ENCODE results near the gene CNNM2. TPM values are rescaled to one million over a fixed set of nuclear protein-coding genes. Genes with fewer than 3 reads are reported as not detected.

The CNNM2 gene
- total RNA-seq (2014; rRNA removed; shearing (Covaris generic)): 4.5 and 8.4 TPM in 2 replicates

DNA sequence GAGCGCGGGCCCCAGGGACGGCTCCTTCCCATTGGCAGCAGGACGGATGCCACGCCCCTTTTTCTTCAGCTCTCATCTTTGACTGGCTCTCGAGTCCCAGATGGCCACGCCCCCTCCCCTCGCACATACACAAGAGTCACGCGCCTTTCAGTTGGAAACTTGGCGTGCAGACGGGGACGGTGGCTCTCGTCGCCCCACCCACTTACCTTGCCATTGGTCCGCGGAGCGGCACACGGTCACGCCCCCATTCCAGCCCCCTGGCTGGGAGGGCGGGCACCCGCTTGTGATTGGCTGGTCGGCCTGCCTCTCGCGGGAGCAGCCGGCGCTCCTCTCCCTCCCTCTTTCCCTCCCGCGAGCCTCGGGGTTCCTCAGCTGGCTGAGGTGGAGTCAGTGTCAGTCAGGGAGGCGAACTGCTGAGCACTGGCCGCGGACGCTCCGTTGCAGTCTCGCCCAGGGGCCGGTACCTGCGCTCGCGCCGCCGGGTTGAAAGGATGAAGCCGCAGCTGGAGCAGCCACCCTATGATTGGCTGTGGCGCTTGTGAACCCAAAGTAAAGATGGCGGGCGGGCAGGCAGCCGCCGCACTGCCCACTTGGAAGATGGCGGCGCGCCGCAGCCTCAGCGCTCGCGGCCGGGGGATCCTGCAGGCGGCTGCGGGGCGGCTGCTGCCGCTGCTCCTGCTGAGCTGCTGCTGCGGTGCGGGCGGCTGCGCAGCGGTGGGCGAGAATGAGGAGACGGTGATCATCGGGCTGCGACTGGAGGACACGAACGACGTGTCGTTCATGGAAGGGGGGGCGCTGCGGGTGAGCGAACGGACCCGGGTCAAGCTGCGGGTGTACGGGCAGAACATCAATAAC is at the start of gene CNNM2:
TSS of gene CNNM2 (plus strand) at position 333 of the 855 bp plus-strand sequence. CDS start at position 520, 187 bp downstream.
- H3K36me3 ChIP-seq (replicated peaks; ENCODE audit: control insufficient read depth, insufficient read depth, low read length): no peaks in the 10 kb centered on the region
- peak; percentile 97 for DNase-seq
- peak within 1 kb of the TSS; percentile 86 for H3K4me3 ChIP-seq (ENCODE audit: insufficient read depth, low read depth, low read length)
- H3K27me3 ChIP-seq (ENCODE audit: control insufficient read depth, insufficient read depth, low read length): peaks cover 20% of the 10 kb centered on the region

DNA sequence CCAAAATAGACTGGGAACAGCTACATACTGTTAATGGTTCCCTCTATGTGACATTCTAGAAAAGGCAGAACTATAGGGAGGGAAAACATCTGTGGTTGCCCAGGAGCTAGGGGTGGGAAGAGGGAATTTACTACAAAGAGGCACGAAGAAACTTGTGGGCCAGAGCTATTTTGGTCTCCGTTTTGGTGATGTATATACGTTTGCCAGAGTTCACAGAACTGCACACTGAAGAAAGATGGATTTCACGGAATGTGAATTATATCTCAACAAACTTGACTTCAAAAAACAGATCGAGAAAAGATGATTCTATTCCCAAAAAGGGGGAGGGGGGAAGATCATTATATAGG is 49.2 kb upstream of the CNNM2 start:
- peak overlapping the region; percentile 61 for H3K4me3 ChIP-seq (ENCODE audit: insufficient read depth, low read depth, low read length)
- peak; percentile 50 for DNase-seq
- H3K27me3 ChIP-seq (ENCODE audit: control insufficient read depth, insufficient read depth, low read length): peaks cover 5% of the 10 kb centered on the region; the same call in 1 of the 2 replicates
- H3K36me3 ChIP-seq (replicated peaks; ENCODE audit: control insufficient read depth, insufficient read depth, low read length): no peaks in the 10 kb centered on the region

DNA sequence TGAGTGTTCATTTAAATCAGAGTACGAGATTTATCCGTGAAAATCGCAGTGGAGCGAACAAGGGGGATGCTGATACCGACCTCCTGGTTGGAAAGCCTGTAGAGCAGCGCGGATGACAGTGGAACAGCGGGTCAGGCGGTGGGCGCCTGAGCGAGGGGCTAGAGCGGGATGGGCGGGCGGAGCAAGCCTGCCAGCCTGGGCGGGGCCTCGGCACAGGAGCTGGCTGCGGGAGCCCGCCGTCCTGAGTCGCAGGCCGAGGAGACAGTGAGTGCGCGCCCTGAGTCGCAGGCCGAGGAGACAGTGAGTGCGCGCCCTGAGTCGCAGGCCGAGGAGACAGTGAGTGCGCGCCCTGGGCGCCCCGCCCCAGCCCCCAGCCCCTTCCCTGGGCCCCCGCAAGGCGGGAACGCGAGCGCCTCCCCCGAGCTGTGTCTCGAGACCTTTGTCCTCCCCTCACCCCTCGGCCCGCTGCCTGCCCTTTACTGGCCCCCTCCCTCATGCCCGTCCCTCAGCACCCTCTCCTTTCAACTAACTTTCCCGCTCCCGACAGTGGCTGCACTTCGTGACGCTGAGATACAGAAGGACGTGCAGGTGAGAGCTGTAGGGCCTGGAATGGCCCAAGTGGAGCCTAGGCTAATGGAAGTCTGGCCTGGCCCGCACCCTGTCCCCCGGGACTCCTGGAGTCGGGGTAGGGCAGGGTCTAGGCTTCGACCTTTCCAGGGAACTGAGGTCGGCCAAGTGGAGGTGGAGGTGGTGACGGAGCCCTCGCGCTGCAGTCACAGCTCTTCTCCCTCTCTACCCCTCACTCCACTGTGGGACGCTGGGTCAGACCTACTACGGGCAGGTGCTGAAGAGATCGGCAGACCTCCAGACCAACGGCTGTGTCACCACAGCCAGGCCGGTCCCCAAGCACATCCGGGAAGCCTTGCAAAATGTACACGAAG is 48.6 kb upstream of the CNNM2 start, which contains the start of gene AS3MT:
TSS of gene AS3MT (plus strand) at position 213 of the 941 bp plus-strand sequence. CDS start at position 336, 123 bp downstream.
- H3K36me3 ChIP-seq (replicated peaks; ENCODE audit: control insufficient read depth, insufficient read depth, low read length): no peaks in the 10 kb centered on the region
- peaks cover 5% of the 10 kb centered on the region; the same call in 1 of the 2 replicates for H3K27me3 ChIP-seq (ENCODE audit: control insufficient read depth, insufficient read depth, low read length)
- peak; percentile 94 for DNase-seq
- H3K4me3 ChIP-seq (ENCODE audit: insufficient read depth, low read depth, low read length): peak within 1 kb of the TSS; percentile 61

DNA sequence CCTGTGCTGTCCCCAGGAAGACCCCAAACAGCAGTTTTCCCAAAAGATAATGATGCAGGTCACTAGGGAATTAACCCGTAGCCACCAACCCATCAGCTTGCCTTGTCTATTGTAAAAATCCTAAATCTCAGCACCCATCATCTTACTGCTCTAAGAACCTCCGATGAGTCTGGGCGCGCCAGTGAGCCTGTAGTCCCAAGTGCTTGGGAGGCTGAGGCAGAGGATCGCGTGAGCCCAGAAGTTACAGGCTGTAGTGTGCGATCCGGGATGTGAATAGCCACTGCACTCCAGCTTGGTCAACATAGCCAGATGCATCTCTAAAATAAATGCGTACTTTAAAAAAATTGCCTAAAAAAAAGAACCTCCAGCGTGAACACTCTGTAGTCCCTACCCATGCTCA is 47.9 kb upstream of the CNNM2 start:
- H3K4me3 ChIP-seq (ENCODE audit: insufficient read depth, low read depth, low read length): peak overlapping the region; percentile 61
- no peaks in the 10 kb centered on the region for H3K36me3 ChIP-seq (replicated peaks; ENCODE audit: control insufficient read depth, insufficient read depth, low read length)
- peaks cover 5% of the 10 kb centered on the region; the same call in 1 of the 2 replicates for H3K27me3 ChIP-seq (ENCODE audit: control insufficient read depth, insufficient read depth, low read length)
- no peak for DNase-seq

DNA sequence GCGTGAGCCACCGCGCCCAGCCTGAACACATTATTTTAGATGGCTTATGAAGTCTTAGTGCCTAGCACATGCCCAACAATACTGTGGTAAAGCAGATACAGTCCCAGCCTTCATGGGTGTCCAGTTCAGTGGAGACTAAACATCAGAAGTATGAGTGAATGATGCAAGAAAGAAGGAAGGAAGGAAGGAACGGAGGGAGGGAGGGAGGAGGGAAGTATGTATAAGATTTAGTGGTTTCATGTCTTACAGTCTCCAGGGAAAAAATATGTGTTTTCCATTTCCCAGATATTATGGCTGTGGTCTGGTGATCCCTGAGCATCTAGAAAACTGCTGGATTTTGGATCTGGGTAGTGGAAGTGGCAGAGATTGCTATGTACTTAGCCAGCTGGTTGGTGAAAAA is 45.9 kb upstream of the CNNM2 start:
- no peak for DNase-seq
- H3K4me3 ChIP-seq (ENCODE audit: insufficient read depth, low read depth, low read length): no peak overlapping the region

DNA sequence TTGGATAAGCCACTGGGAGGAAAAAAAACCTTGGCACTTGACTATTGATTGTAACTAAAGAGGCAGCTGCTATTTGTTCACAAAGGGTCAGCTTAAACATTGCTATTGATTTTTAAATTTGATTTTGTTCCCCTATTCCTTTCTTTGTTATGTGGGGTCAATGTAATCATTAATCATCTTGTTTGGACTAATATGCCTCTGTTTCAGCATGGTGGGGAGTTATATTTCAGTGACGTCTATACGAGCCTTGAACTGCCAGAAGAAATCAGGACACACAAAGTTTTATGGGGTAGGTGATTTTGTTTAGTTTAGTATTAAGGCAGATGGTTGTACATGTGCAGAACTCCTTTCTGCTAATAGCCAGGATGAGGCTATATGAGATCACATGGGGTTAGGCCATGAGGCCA is 41.3 kb upstream of the CNNM2 start:
- no peak overlapping the region for H3K4me3 ChIP-seq (ENCODE audit: insufficient read depth, low read depth, low read length)
- H3K36me3 ChIP-seq (replicated peaks; ENCODE audit: control insufficient read depth, insufficient read depth, low read length): no peaks in the 10 kb centered on the region; the same call in 1 of the 2 replicates
- no peak for DNase-seq
- H3K27me3 ChIP-seq (ENCODE audit: control insufficient read depth, insufficient read depth, low read length): no peaks in the 10 kb centered on the region

More for the DNA sequence above, 45.9 kb upstream of the CNNM2 start:
- H3K27me3 ChIP-seq (ENCODE audit: control insufficient read depth, insufficient read depth, low read length): peaks cover 5% of the 10 kb centered on the region; the same call in 1 of the 2 replicates
- H3K36me3 ChIP-seq (replicated peaks; ENCODE audit: control insufficient read depth, insufficient read depth, low read length): no peaks in the 10 kb centered on the region

DNA sequence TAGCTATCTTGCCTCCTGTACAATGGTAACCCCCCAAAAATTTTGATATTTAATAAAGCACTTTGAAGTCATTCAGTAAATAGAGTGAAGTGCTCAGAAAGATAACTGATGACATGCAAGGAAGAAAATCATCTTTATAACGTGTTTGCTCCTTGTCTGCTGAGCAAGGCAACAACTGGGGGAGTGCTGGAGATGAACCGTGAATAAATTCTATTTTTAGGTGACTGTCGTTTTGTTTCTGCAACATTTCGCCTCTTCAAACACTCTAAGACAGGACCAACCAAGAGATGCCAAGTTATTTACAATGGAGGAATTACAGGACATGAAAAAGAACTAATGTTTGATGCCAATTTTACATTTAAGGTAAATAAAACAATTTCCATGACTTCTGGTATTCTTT is 39.5 kb upstream of the CNNM2 start:
- Histone ChIP-seq H3K36me3 (replicated peaks; ENCODE audit: control insufficient read depth, insufficient read depth, low read length) (no peaks in the 10 kb centered on the region; the same call in 1 of the 2 replicates), H3K27me3 (ENCODE audit: control insufficient read depth, insufficient read depth, low read length) (no peaks in the 10 kb centered on the region), H3K4me3 (ENCODE audit: insufficient read depth, low read depth, low read length) (no peak overlapping the region)
- no peak for DNase-seq

DNA sequence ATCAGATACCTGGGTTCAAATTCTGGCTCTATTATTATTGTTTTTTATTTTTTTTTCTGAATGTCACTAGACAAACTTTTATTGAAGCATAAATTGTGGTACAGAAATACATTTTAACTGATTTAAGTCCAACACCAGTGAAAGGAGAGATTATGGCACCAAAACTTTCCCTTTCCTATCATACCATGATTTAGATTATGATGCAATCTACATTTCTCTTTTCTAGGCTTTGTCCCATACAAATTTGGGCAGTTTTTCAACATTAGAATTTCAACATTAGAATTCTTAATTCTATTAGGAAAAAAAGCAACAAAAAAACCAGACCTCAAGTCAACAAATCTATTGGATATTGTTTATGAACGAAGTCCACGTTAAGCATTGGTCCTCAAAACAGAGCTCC is 37.8 kb upstream of the CNNM2 start:
- H3K27me3 ChIP-seq (ENCODE audit: control insufficient read depth, insufficient read depth, low read length): no peaks in the 10 kb centered on the region

DNA sequence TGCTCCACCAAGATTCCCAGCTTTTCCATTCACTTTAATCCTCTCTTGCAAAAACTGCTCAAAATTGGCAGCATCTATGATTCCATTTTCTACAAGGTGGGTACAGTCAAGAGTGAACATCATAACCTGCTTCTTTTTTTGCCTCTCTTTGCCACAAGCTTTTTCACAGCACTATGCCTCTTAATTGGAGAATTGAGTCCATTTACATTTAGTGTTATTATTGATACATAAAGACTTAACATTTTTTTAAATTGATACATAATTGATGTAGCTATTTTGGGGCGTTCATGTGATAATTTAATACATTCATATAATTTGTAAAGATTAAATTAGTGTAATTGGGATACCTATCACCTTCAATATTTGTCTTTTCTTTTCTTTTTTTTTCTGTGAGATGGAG is 30.0 kb upstream of the CNNM2 start:
- no peak overlapping the region for H3K4me3 ChIP-seq (ENCODE audit: insufficient read depth, low read depth, low read length)
- no peaks in the 10 kb centered on the region for H3K27me3 ChIP-seq (ENCODE audit: control insufficient read depth, insufficient read depth, low read length)
- no peak for DNase-seq
- no peaks in the 10 kb centered on the region; the same call in 1 of the 2 replicates for H3K36me3 ChIP-seq (replicated peaks; ENCODE audit: control insufficient read depth, insufficient read depth, low read length)

More for the DNA sequence above, 37.8 kb upstream of the CNNM2 start:
- H3K36me3 ChIP-seq (replicated peaks; ENCODE audit: control insufficient read depth, insufficient read depth, low read length): no peaks in the 10 kb centered on the region; the same call in 1 of the 2 replicates
- DNase-seq: no peak
- no peak overlapping the region for H3K4me3 ChIP-seq (ENCODE audit: insufficient read depth, low read depth, low read length)

DNA sequence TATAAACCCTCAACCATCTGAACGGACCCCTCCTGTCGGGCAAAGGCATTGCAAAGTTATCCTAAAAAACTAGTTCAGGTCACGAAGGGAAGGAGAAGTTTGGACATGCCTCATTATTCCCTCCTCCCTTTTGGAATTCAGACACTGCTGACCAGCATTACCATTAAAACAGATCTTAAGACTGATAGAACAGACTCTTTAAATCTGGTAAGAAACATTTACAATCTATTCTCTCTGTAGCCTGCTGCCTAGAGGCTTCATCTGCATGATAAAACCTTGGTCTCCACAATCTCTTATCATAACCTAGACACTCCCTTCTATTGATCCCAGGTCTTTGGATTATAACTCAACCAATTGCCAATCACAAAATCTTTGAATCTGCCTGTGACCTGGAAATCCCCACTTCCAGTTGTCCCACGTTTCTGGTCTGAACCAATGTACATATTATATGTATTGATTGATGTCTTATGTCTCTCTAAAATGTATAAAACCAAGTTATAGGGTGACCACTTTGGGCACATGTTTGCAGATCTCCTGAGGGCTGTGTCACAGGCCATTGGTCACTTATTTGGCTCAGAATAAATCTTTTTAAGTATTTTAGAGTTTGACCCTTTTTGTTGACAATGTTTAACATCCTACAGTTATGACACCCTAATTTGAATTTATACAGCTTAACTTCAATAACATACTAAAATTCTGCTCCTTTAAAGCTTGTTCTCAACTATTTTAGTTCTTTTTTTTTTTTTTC is 23.5 kb upstream of the CNNM2 start:
- no peaks in the 10 kb centered on the region for H3K27me3 ChIP-seq (ENCODE audit: control insufficient read depth, insufficient read depth, low read length)
- no peak for DNase-seq

DNA sequence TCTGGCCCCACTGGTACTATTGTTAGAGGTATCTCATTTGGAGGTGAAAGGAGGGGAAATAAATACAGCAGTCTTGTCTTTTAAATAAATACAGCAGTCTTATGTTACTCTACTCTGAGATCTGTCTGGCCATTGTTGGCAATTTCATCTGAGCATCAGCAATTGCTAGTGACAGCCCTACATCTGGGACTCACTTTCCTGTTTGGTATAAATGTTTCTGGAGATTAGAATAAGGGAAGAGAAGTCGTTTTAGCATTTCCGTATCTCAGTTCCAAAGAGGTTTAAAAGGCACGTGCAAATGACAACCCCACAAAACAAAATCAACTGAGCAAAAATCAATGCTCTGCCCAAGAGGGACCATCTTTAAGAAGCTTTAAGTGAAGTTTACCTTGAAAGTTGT is 18.1 kb upstream of the CNNM2 start:
- Histone ChIP-seq H3K36me3 (replicated peaks; ENCODE audit: control insufficient read depth, insufficient read depth, low read length) (no peaks in the 10 kb centered on the region), H3K4me3 (ENCODE audit: insufficient read depth, low read depth, low read length) (no peak overlapping the region), H3K27me3 (ENCODE audit: control insufficient read depth, insufficient read depth, low read length) (no peaks in the 10 kb centered on the region)
- no peak for DNase-seq

More for the DNA sequence above, 23.5 kb upstream of the CNNM2 start:
- Histone ChIP-seq H3K36me3 (replicated peaks; ENCODE audit: control insufficient read depth, insufficient read depth, low read length) (no peaks in the 10 kb centered on the region), H3K4me3 (ENCODE audit: insufficient read depth, low read depth, low read length) (no peak overlapping the region)

DNA sequence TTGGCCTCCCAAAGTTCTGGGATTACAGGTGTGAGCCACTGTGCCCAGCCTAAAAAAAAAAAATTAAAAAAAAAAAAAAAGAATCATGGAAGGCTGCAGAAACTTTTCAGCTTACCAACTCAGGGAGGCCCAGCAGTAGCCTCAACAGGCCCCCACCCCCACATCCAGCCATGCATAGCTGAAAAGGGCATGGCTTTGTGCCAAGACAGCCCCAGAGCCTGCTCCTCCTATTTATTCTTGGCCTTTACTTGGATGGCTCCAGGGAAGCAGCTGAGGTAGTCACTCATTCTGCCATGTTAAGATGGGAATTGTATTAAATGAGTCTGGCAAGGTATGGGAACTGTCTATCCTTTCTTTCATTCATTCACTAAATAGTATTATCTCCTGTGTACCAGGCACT is 13.7 kb upstream of the CNNM2 start:
- H3K27me3 ChIP-seq (ENCODE audit: control insufficient read depth, insufficient read depth, low read length): no peaks in the 10 kb centered on the region
- DNase-seq: no peak
- no peak overlapping the region for H3K4me3 ChIP-seq (ENCODE audit: insufficient read depth, low read depth, low read length)
- no peaks in the 10 kb centered on the region for H3K36me3 ChIP-seq (replicated peaks; ENCODE audit: control insufficient read depth, insufficient read depth, low read length)

DNA sequence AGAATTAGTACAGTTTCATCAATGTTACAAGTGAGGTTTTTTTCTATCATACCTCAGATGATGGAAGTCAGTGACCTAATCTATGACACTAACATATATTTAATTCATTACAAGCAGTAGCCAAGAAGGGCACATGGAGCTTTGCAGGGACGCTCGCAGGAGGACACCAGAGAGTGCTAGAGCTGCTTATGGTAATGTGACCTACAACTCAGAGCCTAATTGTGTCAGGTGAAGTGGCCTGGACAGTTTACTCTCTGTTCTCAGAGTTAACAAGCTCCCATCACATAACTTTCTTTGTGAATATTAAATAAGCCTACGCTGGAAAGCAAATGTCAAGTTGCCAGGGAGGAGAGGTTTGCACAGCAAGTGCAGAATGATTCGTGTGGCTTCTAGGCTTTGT is 11.6 kb upstream of the CNNM2 start:
- no peak for DNase-seq
- H3K4me3 ChIP-seq (ENCODE audit: insufficient read depth, low read depth, low read length): no peak overlapping the region
- no peaks in the 10 kb centered on the region for H3K36me3 ChIP-seq (replicated peaks; ENCODE audit: control insufficient read depth, insufficient read depth, low read length)
- no peaks in the 10 kb centered on the region for H3K27me3 ChIP-seq (ENCODE audit: control insufficient read depth, insufficient read depth, low read length)

DNA sequence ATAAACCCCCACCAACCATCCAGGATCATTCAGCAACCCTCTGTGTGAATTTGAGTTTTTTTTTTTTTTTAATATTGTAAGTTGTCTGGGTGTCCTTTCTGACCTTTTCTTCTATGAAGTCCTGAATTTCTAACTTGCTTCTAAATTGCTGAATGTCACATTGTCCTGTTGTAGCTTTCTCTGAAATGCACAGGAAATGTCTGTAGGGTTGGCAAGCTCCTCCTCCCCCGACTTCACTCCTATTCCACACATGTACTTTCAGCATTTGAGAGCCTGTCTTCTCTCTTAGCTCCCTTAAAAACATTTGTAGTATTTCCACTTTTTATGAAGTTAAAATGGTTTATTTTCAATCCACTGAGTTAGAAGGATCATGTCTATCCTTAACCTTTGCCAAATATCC is 3.3 kb upstream of the CNNM2 start:
- Histone ChIP-seq H3K27me3 (ENCODE audit: control insufficient read depth, insufficient read depth, low read length) (peaks cover 16% of the 10 kb centered on the region), H3K4me3 (ENCODE audit: insufficient read depth, low read depth, low read length) (no peak overlapping the region), H3K36me3 (replicated peaks; ENCODE audit: control insufficient read depth, insufficient read depth, low read length) (no peaks in the 10 kb centered on the region)
- no peak for DNase-seq
